ENCODE data around the gene ZBTB7C. TPM values are rescaled to one million over a fixed set of nuclear protein-coding genes. Genes with fewer than 3 reads are reported as not detected.

The ZBTB7C gene
- total RNA-seq, 1 donor from 2014 or later, result 14.2 TPM

- no peak for DNase-seq (ENCODE audit: low spot score)
These were observed 9.5 kb upstream of the ZBTB7C start for GRCh38 chr18:48418539-48419276.

GRCh38 chr18:48417985-48418384 is 8.8 kb upstream of the ZBTB7C start:
- DNase-seq (ENCODE audit: low spot score), result no peak

- DNase-seq (ENCODE audit: low spot score), result no peak
These were observed 4.2 kb upstream of the ZBTB7C start for GRCh38 chr18:48413342-48413741.

GRCh38 chr18:48412339-48412929 is 3.3 kb upstream of the ZBTB7C start:
- no peak for DNase-seq (ENCODE audit: low spot score)

- peak; percentile 98 for DNase-seq (ENCODE audit: low spot score)
These were observed 1.1 kb upstream of the ZBTB7C start for GRCh38 chr18:48410095-48410920.

GRCh38 chr18:48409591-48410094 is 460 bp upstream of the ZBTB7C start:
- DNase-seq (ENCODE audit: low spot score), result no peak

- no peak for DNase-seq (ENCODE audit: low spot score)
These were observed 964 bp downstream of the ZBTB7C start for GRCh38 chr18:48408111-48408726.

GRCh38 chr18:48407358-48407757 is 1.8 kb downstream of the ZBTB7C start:
- no peak for DNase-seq (ENCODE audit: low spot score)

- DNase-seq (ENCODE audit: low spot score), result no peak
These were observed 3.2 kb downstream of the ZBTB7C start for GRCh38 chr18:48405978-48406377.

GRCh38 chr18:48404716-48405507 is 4.3 kb downstream of the ZBTB7C start:
- DNase-seq (ENCODE audit: low spot score), result no peak

- DNase-seq (ENCODE audit: low spot score), result no peak
These were observed 6.2 kb downstream of the ZBTB7C start for GRCh38 chr18:48402953-48403352.

GRCh38 chr18:48399303-48400075 is 9.7 kb downstream of the ZBTB7C start:
- DNase-seq (ENCODE audit: low spot score), result peak; percentile 62

- DNase-seq (ENCODE audit: low spot score), result peak; percentile 81
These were observed 11.1 kb downstream of the ZBTB7C start for GRCh38 chr18:48398074-48398473.

- DNase-seq (ENCODE audit: low spot score), result no peak
These were observed 12.2 kb downstream of the ZBTB7C start for GRCh38 chr18:48397021-48397420.

GRCh38 chr18:48396561-48396960 is 12.6 kb downstream of the ZBTB7C start:
- no peak for DNase-seq (ENCODE audit: low spot score)

- no peak for DNase-seq (ENCODE audit: low spot score)
These were observed 13.5 kb downstream of the ZBTB7C start for GRCh38 chr18:48395646-48396045.

- DNase-seq (ENCODE audit: low spot score), result no peak
These were observed 15.0 kb downstream of the ZBTB7C start for GRCh38 chr18:48394176-48394575.

- DNase-seq (ENCODE audit: low spot score), result no peak
These were observed 15.4 kb downstream of the ZBTB7C start for GRCh38 chr18:48393776-48394175.

- DNase-seq (ENCODE audit: low spot score), result no peak
These were observed 16.0 kb downstream of the ZBTB7C start for GRCh38 chr18:48393170-48393569.

- DNase-seq (ENCODE audit: low spot score), result no peak
These were observed 16.9 kb downstream of the ZBTB7C start for GRCh38 chr18:48392268-48392667.
